GM21390 (cell line): Measurements from ENCODE around the gene C2orf76.
"Not testable (repeated sequence)": the region's sequence is repeated elsewhere in the genome, so short reads cannot be mapped to it uniquely, and the experiment has no call there.

Source experiments
- ATAC-seq: cut with Tn5 transposase; IDR thresholded peaks from one replicate; pipeline ENCODE4 v1.9.1; 2021; ENCODE audit not compliant: unreplicated experiment

Gene C2orf76

GRCh38 chr2:119301413-119301812 lies 65.2 kb downstream of the C2orf76 start:
- ATAC-seq = no peak

DNA sequence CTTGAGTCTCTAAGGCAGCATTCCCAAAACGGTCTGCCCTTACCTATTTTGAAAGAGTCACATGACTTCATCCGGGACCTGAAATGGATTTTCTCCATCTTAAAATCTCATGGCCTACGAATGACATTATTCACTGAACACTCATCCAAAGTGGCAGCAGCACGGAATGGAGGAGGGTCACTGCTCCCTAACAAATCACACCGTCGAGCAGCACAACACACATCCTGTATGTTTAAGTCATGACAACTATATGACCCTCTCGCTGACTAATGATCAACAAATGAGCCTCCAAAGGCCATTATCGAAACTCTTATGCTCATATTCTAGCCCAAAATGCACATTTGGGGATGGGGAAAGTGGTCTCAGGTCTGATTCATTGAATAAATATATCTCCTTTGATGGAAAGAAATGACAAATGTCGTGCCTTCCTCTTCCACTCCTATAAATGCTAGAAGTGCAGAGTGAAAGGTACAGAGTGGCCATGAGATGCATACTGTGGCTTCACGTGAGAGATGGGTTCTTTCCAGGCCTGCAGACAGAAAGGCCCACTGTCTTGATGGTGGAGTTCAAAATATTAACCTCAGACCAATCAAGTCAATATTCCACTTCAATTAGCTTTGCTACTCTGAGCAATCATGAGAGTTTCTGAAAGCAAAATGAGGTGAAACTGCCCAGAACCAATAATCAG lies 70.8 kb downstream of the C2orf76 start:
- ATAC-seq = no peak

DNA sequence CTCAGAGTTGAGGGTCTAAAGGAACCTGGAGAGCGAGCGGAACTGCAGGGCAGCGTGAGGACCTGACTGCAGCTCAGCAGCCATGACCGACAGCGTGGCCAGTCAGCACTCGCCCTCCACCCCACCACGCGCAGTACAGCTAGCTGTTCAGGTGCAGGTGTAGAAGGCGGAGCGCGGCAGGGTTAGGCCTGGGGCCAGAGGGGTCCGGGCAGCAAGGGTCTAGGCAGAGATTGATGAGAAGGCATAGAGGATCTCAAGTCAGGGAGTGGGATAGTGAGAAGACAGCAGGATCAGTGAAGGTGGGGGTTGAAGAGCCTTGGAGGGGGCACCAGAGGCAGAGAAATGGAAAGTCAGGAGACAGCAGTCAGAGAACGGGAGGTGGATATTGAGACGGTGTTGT lies 72.0 kb downstream of the C2orf76 start:
- no peak for ATAC-seq

- ATAC-seq = no peak
These were observed 72.7 kb downstream of the C2orf76 start for GRCh38 chr2:119293900-119294299.

DNA sequence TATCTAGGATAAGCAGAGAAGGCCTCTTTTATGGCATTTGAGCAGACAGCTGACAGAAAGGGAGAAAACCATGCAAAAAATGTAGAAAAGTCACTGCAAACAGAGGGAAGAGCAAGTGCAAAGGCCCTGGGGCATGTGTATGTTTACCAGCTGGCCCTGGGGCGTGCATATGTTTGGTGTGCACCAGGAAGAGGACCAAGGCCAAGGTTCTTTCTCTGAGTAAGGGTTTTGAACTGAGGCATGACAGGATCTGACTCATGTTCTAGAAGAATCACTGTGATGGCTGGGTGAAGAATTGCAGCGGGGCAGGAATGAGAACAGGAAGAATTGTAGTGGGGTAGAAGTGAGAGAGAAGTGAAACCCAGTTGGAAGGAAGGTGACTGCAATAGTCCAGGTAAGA lies 73.4 kb downstream of the C2orf76 start:
- ATAC-seq = no peak

DNA sequence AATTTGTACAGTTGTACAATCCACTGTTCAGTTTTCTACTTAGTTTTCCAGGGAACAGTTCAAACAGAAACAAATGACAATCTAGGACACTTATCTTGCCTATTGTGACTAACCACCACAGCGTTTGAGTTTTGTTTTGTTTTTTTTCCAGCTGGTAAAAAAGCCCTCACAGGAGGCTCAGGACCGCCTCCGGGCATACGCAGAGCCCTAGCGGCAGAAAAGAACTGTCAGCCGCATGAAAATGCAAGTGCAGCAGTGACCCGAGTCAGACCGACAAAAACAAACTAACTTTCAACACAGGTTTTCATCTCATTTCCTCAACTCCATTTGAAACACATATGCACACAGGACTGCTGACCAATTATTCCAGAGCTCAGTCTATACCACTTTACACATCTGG lies 74.4 kb downstream of the C2orf76 start:
- no peak for ATAC-seq

- no peak for ATAC-seq
These were observed 75.0 kb downstream of the C2orf76 start for GRCh38 chr2:119291588-119292167.

DNA sequence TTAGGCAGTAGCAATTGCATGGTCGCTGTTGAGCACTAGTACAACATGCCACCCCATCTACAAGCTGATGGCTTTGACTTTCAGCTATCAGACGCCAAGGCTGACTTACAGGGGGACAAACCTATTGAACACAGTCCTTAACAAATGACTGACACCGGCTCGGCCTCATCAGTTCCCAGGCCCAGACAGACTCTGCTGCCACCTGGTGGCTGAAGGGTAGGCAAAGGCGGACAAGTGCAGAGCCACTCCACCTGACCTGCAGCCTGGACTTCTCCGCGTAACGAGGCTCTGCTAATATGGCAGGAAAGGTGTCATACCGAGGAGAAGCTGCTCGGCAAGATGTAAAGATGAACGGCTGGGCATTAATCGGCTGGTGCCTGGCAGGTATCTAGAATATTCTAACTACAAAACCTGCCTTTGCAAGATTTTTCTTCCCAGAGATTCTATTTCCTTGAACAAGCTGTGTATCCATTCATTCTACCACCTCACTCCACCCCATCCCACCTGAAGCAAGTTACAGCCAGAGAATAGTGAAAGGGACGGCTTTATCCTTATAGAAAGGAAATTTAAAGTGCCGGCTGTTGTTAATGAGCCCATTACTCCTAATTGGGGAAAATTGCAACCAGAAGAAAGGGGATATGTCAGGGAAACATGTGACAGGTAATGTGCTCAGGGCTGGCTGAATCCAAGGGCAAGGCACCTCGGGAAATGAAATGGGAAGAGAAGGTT lies 75.6 kb downstream of the C2orf76 start:
- no peak for ATAC-seq

DNA sequence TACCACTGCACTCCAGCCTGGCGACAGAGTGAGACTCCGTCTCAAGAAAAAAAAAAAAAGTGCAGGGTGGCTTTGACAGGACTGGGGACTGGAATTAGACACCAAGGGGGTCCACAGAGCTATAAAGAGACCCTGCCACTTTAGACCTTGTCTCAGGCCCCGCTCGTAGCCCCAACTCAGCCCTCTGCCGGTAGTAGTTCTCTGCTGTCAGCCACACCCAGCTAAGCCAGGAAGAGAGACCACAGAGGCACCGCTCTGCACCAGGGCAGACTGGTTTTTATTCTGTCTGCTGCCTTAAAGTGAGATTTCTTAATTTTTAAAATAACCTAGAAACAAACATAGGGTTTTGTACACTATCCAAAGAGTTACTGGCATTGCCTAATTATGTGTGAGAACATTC lies 77.0 kb downstream of the C2orf76 start:
- ATAC-seq = no peak

GRCh38 chr2:119289093-119289492 lies 77.5 kb downstream of the C2orf76 start:
- no peak for ATAC-seq

DNA sequence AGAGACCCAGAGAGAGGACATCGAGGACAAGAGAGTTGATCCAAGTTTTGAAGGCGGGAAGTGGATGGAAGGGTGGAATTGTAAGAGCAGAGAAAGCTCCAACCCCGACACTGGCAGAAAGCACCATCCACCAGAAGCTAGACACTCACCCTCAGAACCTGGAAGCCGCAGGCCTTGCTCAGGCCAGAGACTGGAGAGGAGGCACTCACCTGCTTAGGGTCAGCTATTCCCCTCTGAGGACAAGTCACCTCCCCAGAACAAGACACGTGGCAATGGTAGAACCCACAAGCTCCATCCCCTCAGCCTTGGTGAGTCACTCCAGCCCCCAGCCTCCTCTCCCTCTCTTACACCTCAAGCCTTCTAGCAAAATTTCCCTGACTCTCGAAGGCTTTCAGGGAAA lies 78.1 kb downstream of the C2orf76 start:
- ATAC-seq = no peak

DNA sequence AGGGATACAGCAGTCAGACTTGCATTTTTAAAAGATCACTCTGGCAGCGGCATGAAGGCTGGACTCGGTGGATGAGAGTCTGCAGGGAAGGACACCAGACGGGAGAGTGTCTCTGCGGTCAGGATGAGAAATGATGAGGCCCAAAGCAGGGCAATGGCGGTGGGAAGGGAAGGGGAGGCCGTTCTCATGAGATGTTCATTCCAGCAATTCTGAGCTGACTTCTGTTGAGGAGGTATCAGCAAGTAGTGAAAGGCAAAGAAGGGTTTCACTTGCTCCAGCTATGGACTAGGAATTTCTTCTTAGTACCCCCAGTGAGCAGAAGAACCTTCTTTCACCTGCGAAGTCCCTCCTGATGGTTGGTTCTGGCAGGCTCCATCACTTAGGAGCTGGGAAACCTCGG lies 80.0 kb downstream of the C2orf76 start:
- no peak for ATAC-seq

GRCh38 chr2:119283873-119284331 lies 82.7 kb downstream of the C2orf76 start:
- no peak for ATAC-seq

- no peak for ATAC-seq
These were observed 83.6 kb downstream of the C2orf76 start for GRCh38 chr2:119282996-119283511.

- no peak for ATAC-seq
These were observed 84.3 kb downstream of the C2orf76 start for GRCh38 chr2:119282146-119282995.

DNA sequence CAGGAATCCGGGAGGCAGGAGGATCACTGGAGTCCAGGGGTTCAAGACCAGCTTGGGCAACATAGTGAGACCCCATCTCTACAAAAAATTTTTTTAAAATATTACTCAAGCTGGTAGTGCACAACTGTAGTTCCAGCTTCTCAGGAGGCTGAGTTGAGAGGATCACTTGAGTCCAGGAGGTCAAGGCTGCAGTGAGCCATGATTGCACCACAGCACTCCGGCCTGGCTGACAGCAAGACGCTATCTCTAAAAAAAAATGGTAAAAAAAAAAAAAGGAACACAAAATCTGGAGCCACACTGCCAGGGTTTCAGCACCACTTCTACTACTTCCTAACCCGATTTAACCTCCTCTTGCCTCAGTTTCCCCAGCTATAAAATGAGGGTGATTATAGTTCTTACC lies 86.0 kb downstream of the C2orf76 start:
- ATAC-seq = no peak

- no peak for ATAC-seq
These were observed 87.0 kb downstream of the C2orf76 start for GRCh38 chr2:119279666-119280065.

DNA sequence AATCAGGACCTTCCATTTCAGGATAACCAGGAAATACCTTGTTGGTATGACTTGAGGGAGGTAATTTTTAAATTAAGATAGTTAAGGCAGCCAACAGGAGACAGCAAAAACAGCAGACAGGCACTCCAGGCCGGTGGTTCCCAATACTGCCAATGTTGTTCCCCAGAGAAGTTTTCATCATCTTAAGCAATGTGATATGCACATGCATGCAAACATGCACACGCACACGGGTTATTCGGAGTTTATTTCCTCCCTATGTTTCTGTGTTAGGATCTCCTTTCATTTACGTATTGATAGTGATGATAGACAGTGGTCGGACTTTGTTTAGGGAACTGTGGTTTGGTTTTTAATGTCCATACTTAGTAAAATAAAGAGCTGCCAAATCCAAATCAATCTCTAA lies 87.7 kb downstream of the C2orf76 start:
- ATAC-seq = no peak

DNA sequence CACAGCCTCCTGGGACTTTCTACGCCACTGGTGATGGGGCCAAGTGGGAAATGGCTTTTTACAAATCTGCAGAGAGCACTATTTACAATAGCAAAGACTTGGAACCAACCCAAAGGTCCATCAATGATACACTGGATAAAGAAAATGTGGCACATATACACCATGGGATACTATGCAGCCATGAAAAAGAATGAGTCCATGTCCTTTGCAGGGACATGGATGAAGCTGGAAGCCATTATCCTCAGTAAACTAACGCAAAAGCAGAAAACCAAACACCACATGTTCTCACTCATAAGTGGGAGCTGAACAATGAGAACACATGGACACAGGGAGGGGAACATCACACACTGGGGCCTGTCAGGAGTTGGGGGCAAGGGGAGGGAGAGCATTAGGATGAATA lies 88.2 kb downstream of the C2orf76 start:
- not testable (repeated sequence) for ATAC-seq

DNA sequence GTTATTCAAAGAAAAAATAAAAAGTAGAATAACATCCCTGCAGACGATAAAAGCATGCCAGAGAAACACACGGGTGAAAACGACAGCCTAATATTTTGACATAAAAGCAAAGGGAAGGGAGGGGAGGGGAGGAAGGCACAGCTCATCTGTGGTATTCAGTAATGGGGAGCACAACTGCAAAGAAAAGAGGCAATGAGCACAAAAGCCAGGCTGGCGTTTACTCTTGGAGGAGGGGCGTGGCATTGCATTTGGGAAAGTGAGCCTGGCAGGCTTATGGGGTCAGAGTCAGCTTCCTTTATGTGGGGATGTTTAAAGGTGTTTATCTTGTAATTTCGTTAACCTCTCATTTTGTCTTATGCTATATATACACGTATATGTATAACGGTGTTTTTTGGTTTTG lies 89.8 kb downstream of the C2orf76 start:
- ATAC-seq = no peak

GRCh38 chr2:119267604-119268003 lies 99.0 kb downstream of the C2orf76 start:
- no peak for ATAC-seq
